HG03060 (cell line): ENCODE data around the gene SMIM9.
A peak's percentile ranks its signal among the peaks of the same experiment; 100 is the strongest.
"Not testable (repeated sequence)": the region's sequence is repeated elsewhere in the genome, so short reads cannot be mapped to it uniquely, and the experiment has no call there.

Source experiments
- ATAC-seq: cut with Tn5 transposase; IDR thresholded peaks from one replicate; pipeline ENCODE4 v1.9.1; 2021; ENCODE audit warnings: low read depth, moderate number of reproducible peaks; ENCODE audit not compliant: unreplicated experiment

The SMIM9 gene

GRCh38 chrX:154816326-154816898, 18.1 kb downstream of the SMIM9 start:
- ATAC-seq = not testable (repeated sequence)

GRCh38 chrX:154815274-154815818, 19.1 kb downstream of the SMIM9 start:
- ATAC-seq = no peak

GRCh38 chrX:154813801-154814200, 20.7 kb downstream of the SMIM9 start:
- no peak for ATAC-seq

GRCh38 chrX:154812341-154813101, 21.9 kb downstream of the SMIM9 start:
- ATAC-seq = no peak

GRCh38 chrX:154809939-154810665, 24.4 kb downstream of the SMIM9 start:
- ATAC-seq = no peak

GRCh38 chrX:154806837-154807501, 27.5 kb downstream of the SMIM9 start:
- ATAC-seq = no peak

- ATAC-seq = no peak
Observed at GRCh38 chrX:154805696-154806091, 28.8 kb downstream of the SMIM9 start.

- peak; percentile 52 for ATAC-seq
Observed at GRCh38 chrX:154804957-154805695, 29.3 kb downstream of the SMIM9 start, which contains the start of gene MPP1. Gene MPP1 (minus strand): TSS chrX:154805485. CDS start chrX:154805373, 112 bp downstream.

- no peak for ATAC-seq
Observed at GRCh38 chrX:154804261-154804956, 30.1 kb downstream of the SMIM9 start.

GRCh38 chrX:154802947-154803346, 31.5 kb downstream of the SMIM9 start:
- ATAC-seq = no peak

- ATAC-seq = no peak
Observed at GRCh38 chrX:154800478-154801210, 33.8 kb downstream of the SMIM9 start.

- ATAC-seq = no peak
Observed at GRCh38 chrX:154799556-154800348, 34.7 kb downstream of the SMIM9 start.

GRCh38 chrX:154797006-154797405, 37.5 kb downstream of the SMIM9 start:
- no peak for ATAC-seq

- no peak for ATAC-seq
Observed at GRCh38 chrX:154795016-154795415, 39.4 kb downstream of the SMIM9 start.

GRCh38 chrX:154793084-154793795, 41.2 kb downstream of the SMIM9 start:
- no peak for ATAC-seq

- ATAC-seq = no peak
Observed at GRCh38 chrX:154791939-154792338, 42.5 kb downstream of the SMIM9 start.

- ATAC-seq = no peak
Observed at GRCh38 chrX:154791467-154791866, 43.0 kb downstream of the SMIM9 start.
